ENCODE measurements around the gene AAK1.
"Not testable (repeated sequence)": the region's sequence is repeated elsewhere in the genome, so short reads cannot be mapped to it uniquely, and the experiment has no call there.

Gene AAK1

DNA sequence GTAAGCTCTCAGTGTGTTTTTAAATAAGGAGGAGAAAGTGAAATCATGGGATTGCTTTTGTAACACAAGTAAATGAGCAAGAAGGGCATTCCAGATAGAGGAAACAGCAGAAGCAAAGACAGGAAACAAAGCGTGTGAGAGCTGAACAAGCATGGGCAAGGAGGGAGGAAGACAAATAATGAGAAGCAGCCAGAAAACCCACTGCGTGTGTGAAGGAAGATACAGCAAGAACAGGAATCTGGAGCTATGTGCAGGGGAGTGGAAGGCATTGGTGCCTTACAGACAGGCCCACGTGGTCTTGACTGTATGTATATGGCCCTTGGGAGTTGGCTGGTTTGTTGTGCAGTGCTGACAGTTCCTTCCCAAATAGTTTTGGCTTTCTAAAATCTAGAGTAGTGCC lies 88.6 kb downstream of the AAK1 start:
- Histone ChIP-seq H3K9me3 (no peaks in the 10 kb centered on the region), H3K27me3 (ENCODE audit: low read depth) (no peaks in the 10 kb centered on the region), H3K4me1 (0 out of 2 replicates have a peak, but pooled peaks cover 3% of the 10 kb centered on the region), H3K36me3 (replicated peaks) (no peaks in the 10 kb centered on the region), H3K4me3 (no peak overlapping the region)
- in situ Hi-C loops (cut with MboI; ENCODE audit: low sequenced_read_pairs): no loop called here
- DNase-seq (ENCODE audit: low spot score in 2 of 2): no peak

DNA sequence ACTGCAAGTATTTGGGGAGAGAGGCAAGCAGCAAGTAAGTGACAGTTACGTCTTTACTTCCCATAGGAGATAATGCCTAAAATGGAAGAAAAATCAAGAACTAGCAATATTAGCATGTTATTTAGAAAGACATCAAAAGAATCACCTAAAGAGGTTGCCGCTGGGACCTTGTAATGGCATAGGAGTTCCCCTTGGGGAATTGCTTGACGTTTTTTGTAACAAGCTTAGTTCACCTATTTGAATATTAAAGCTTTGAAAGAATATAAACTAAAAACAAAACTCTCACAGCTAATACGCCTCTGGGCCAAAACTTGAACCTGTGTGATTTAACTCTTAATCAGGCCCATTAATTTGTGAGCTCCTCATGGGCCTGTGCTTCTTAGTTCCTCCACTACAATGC lies 89.0 kb downstream of the AAK1 start:
- no peak for DNase-seq (ENCODE audit: low spot score in 2 of 2)
- H3K9me3 ChIP-seq: no peaks in the 10 kb centered on the region
- H3K4me3 ChIP-seq: no peak overlapping the region
- no peaks in the 10 kb centered on the region for H3K36me3 ChIP-seq (replicated peaks)
- in situ Hi-C loops (cut with MboI; ENCODE audit: low sequenced_read_pairs): no loop called here
- H3K27me3 ChIP-seq (ENCODE audit: low read depth): no peaks in the 10 kb centered on the region
- H3K4me1 ChIP-seq: 0 out of 2 replicates have a peak, but pooled peaks cover 3% of the 10 kb centered on the region

DNA sequence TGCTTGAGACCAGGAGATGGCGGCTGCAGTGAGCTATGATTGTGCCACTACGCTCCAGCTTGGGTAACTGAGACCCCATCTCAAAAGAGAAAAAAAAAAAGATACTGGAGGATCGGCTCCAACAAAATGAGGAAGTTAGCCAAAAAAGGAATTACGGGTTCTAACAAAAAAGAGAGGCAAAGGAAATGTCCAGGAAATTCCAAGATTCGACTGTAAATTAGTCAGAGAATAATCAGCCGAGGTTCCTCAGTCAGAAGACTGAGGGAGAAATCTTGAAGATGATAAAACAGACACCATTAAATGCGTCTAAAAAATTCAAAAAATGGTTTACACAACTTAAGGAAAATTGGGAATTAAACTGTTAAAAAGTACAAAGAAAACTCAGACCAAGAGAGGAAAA lies 89.5 kb downstream of the AAK1 start:
- H3K4me3 ChIP-seq: no peak overlapping the region
- H3K9me3 ChIP-seq: no peaks in the 10 kb centered on the region
- H3K27me3 ChIP-seq (ENCODE audit: low read depth): no peaks in the 10 kb centered on the region
- 0 out of 2 replicates have a peak, but pooled peaks cover 3% of the 10 kb centered on the region for H3K4me1 ChIP-seq
- no peak for DNase-seq (ENCODE audit: low spot score in 2 of 2)
- in situ Hi-C loops (cut with MboI; ENCODE audit: low sequenced_read_pairs): no loop called here
- H3K36me3 ChIP-seq (replicated peaks): no peaks in the 10 kb centered on the region

DNA sequence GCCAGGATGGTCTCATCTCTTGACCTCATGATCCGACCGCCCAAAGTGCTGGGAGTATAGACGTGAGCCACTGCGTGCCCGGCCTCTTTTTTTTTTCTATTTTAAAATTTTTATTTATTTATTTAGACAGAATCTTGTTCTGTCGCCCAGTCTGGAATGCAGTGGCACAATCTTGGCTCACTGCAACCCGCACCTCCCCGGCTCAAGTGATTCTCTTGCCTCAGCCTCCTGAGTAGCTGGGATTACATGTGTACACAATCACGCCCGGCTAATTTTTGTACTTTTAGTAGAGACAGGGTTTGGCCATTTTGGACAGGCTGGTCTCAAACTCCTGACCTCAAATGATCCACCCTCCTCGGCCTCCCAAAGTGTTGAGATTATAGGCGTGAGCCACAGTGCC lies 93.0 kb downstream of the AAK1 start:
- H3K36me3 ChIP-seq (replicated peaks); H3K9me3 ChIP-seq; DNase-seq (ENCODE audit: low spot score in 2 of 2); H3K4me3 ChIP-seq; H3K4me1 ChIP-seq; H3K27me3 ChIP-seq (ENCODE audit: low read depth); in situ Hi-C loops (cut with MboI; ENCODE audit: low sequenced_read_pairs): not testable (repeated sequence)

DNA sequence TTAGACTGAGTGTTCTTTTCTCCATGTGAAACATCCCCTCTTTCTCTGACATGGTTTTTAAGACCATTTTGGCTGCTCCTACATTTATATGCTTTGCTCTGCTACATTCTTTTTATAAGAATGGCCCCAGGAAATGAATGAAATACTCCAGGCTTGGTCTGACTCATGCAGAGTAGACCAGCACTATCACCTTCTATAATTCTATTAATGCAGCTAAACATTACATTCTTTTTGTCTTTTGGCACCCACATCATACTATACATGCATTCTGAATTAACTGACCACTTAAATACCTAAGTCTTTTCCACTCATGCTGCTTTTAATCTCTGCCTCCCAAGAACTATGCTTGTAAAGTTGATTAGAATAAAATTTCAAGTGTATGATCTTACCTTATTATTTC lies 94.1 kb downstream of the AAK1 start:
- no peaks in the 10 kb centered on the region for H3K36me3 ChIP-seq (replicated peaks)
- in situ Hi-C loops (cut with MboI; ENCODE audit: low sequenced_read_pairs): no loop called here
- 0 out of 2 replicates have a peak, but pooled peaks cover 3% of the 10 kb centered on the region for H3K4me1 ChIP-seq
- H3K9me3 ChIP-seq: no peaks in the 10 kb centered on the region; the same call in 1 of the 2 replicates
- no peak for DNase-seq (ENCODE audit: low spot score in 2 of 2)
- H3K27me3 ChIP-seq (ENCODE audit: low read depth): no peaks in the 10 kb centered on the region
- no peak overlapping the region for H3K4me3 ChIP-seq

GRCh38 chr2:69547984-69548715 lies 95.4 kb downstream of the AAK1 start:
- no peak overlapping the region for H3K4me3 ChIP-seq

DNA sequence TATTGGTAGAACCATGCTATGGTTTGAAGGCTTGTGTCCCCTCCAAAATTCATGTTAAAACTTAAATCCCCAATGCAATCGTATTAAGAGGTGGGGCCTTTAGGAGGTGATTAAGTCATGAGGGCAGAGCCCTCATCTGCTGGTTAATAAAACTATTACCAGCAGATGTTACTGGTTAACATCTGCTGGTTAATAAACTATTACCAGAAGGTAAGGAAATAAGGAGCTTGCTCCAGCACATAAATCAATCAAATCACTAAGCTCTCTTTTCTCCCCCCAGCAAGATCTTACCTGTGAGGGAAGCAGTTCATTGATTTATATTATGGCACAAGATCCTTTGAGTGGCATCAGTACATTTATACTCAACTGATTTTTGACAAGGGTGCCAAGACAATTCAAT lies 96.9 kb downstream of the AAK1 start:
- in situ Hi-C loops (cut with MboI; ENCODE audit: low sequenced_read_pairs): no loop called here
- Histone ChIP-seq H3K36me3 (replicated peaks) (no peaks in the 10 kb centered on the region; the same call in 1 of the 2 replicates), H3K27me3 (ENCODE audit: low read depth) (no peaks in the 10 kb centered on the region), H3K4me1 (0 out of 2 replicates have a peak, but pooled peaks cover 3% of the 10 kb centered on the region), H3K4me3 (no peak overlapping the region), H3K9me3 (no peaks in the 10 kb centered on the region; the same call in 1 of the 2 replicates)
- no peak for DNase-seq (ENCODE audit: low spot score in 2 of 2)

More at GRCh38 chr2:69547984-69548715, 95.4 kb downstream of the AAK1 start:
- H3K27me3 ChIP-seq (ENCODE audit: low read depth): no peaks in the 10 kb centered on the region
- no peaks in the 10 kb centered on the region for H3K36me3 ChIP-seq (replicated peaks)
- H3K9me3 ChIP-seq: no peaks in the 10 kb centered on the region; the same call in 1 of the 2 replicates
- DNase-seq (ENCODE audit: low spot score in 2 of 2): no peak
- H3K4me1 ChIP-seq: 0 out of 2 replicates have a peak, but pooled peaks cover 3% of the 10 kb centered on the region
- in situ Hi-C loops (cut with MboI; ENCODE audit: low sequenced_read_pairs): no loop called here

DNA sequence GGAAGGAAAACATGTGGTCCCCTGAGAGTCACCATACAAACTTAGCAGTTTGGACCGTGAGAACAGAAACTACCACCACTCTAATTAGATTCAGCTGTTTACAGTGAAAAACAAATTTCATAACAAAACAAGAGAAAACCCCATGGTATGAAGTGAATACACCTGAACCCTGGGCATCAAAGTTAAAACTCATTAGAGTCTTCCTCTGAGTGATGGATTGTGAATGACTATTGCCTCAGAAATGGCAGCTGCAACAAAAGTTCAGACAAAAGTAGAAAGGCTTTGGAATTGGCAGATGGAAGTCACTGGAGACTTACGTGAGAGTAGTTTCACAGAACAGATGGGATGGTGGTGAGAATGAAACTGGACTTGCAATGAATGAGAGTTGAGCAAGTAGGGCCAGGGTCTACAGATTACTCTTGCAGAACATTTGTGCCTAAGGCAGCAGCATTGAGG lies 98.0 kb downstream of the AAK1 start:
- in situ Hi-C loops (cut with MboI; ENCODE audit: low sequenced_read_pairs): no loop called here
- H3K9me3 ChIP-seq: no peaks in the 10 kb centered on the region; the same call in 1 of the 2 replicates
- H3K4me1 ChIP-seq: no peaks in the 10 kb centered on the region
- no peak for DNase-seq (ENCODE audit: low spot score in 2 of 2)
- no peaks in the 10 kb centered on the region for H3K27me3 ChIP-seq (ENCODE audit: low read depth)
- no peaks in the 10 kb centered on the region; the same call in 1 of the 2 replicates for H3K36me3 ChIP-seq (replicated peaks)
- no peak overlapping the region for H3K4me3 ChIP-seq

GRCh38 chr2:69544951-69545350 lies 98.6 kb downstream of the AAK1 start:
- DNase-seq (ENCODE audit: low spot score in 2 of 2): no peak
- in situ Hi-C loops (cut with MboI; ENCODE audit: low sequenced_read_pairs): no loop called here
- H3K36me3 ChIP-seq (replicated peaks): no peaks in the 10 kb centered on the region; the same call in 1 of the 2 replicates
- no peaks in the 10 kb centered on the region; the same call in 1 of the 2 replicates for H3K9me3 ChIP-seq
- H3K27me3 ChIP-seq (ENCODE audit: low read depth): no peaks in the 10 kb centered on the region
- no peak overlapping the region for H3K4me3 ChIP-seq
- H3K4me1 ChIP-seq: no peaks in the 10 kb centered on the region

DNA sequence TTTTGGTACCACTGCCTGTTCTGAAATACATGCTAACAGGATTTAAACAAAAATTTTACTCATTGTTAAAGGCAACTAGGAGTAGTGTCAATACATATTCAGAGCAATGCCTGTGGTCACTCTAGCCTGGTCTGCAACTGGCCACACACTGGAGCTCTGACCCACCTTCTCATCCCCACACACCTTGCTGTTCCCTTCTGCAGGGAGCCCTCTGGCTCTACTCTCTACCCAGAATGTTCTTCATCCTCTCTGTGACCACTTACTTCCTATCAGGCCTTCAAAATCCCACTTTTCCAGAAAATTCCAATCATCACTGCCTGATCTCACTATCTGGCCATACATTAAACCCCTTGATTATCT lies 104.0 kb downstream of the AAK1 start:
- Histone ChIP-seq H3K9me3 (no peaks in the 10 kb centered on the region), H3K36me3 (replicated peaks) (peaks cover 4% of the 10 kb centered on the region), H3K27me3 (ENCODE audit: low read depth) (no peaks in the 10 kb centered on the region), H3K4me3 (no peak overlapping the region), H3K4me1 (no peaks in the 10 kb centered on the region)
- in situ Hi-C loops (cut with MboI; ENCODE audit: low sequenced_read_pairs): no loop called here
- no peak for DNase-seq (ENCODE audit: low spot score in 2 of 2)

GRCh38 chr2:69538872-69539548 lies 104.5 kb downstream of the AAK1 start:
- Histone ChIP-seq H3K27me3 (ENCODE audit: low read depth) (no peaks in the 10 kb centered on the region), H3K4me3 (no peak overlapping the region), H3K9me3 (no peaks in the 10 kb centered on the region), H3K36me3 (replicated peaks) (peaks cover 4% of the 10 kb centered on the region), H3K4me1 (no peaks in the 10 kb centered on the region)
- DNase-seq (ENCODE audit: low spot score in 2 of 2): no peak
- in situ Hi-C loops (cut with MboI; ENCODE audit: low sequenced_read_pairs): no loop called here

- no peak overlapping the region for H3K4me3 ChIP-seq
- in situ Hi-C loops (cut with MboI; ENCODE audit: low sequenced_read_pairs): no loop called here
- H3K27me3 ChIP-seq (ENCODE audit: low read depth): no peaks in the 10 kb centered on the region
- H3K4me1 ChIP-seq: no peaks in the 10 kb centered on the region
- peaks cover 4% of the 10 kb centered on the region for H3K36me3 ChIP-seq (replicated peaks)
- no peak for DNase-seq (ENCODE audit: low spot score in 2 of 2)
- H3K9me3 ChIP-seq: no peaks in the 10 kb centered on the region
Observed at GRCh38 chr2:69538249-69538648, 105.3 kb downstream of the AAK1 start.

DNA sequence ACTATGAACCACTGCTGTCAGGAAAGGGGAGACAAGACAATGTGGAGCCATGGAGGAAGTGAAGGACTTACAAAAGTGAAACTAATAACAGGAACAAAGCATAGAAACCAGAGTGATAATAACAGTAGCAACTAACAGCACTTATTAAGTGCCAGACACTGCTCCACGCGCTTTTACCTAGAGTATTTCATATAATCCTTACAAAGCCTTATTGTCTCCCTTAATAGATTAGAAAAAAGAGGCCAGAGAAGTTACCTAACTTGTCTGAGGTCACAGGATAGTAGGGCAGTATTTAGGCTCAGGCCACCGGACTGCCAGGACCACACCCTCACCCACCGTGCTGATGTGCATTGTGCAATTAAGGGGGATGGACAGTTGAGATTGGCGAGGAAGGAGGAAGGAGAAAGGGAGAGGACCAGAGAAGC lies 107.7 kb downstream of the AAK1 start:
- Histone ChIP-seq H3K36me3 (replicated peaks) (peaks cover 4% of the 10 kb centered on the region; the same call in 1 of the 2 replicates), H3K4me1 (no peaks in the 10 kb centered on the region), H3K4me3 (no peak overlapping the region), H3K27me3 (ENCODE audit: low read depth) (no peaks in the 10 kb centered on the region), H3K9me3 (no peaks in the 10 kb centered on the region)
- DNase-seq (ENCODE audit: low spot score in 2 of 2): no peak
- in situ Hi-C loops (cut with MboI; ENCODE audit: low sequenced_read_pairs): no loop called here

DNA sequence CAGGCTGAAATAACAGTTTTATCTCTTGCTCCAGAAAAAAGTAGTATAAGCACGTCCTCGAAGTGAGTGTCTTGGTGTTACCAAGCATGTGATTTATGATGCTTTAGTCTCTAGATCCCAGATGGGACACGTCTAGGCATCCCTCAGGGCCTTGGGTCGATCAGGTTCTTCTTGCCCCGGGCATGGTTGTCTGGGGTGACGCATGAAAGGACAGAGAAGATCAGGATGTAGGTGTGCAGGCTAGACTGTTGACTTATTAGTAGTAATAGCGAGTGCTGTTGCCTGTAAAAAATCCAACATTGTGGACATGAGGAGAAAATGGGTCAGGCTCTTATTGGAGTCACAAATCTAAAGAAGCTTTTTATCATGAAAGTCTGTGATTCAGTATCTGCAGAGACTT lies 112.4 kb downstream of the AAK1 start:
- H3K27me3 ChIP-seq (ENCODE audit: low read depth): no peaks in the 10 kb centered on the region
- no peaks in the 10 kb centered on the region for H3K9me3 ChIP-seq
- no peak overlapping the region for H3K4me3 ChIP-seq
- DNase-seq (ENCODE audit: low spot score in 2 of 2): no peak
- peaks cover 4% of the 10 kb centered on the region for H3K36me3 ChIP-seq (replicated peaks)
- no peaks in the 10 kb centered on the region for H3K4me1 ChIP-seq
- in situ Hi-C loops (cut with MboI; ENCODE audit: low sequenced_read_pairs): no loop called here

Measured in HAP-1 (cell line).